Measurements from ENCODE around the gene TMEM101. TPM values are rescaled to one million over a fixed set of nuclear protein-coding genes. Genes with fewer than 3 reads are reported as not detected.

Gene TMEM101
- total and polyA plus RNA-seq, 2 of the 13 experiments (the other 11 are each of a cell fraction or from before 2014, with no cell fraction given), result 72.0 to 100 TPM

- TF ChIP-seq ZNF609 (CRISPR knock-in tag; IDR thresholded peaks at IDR 0.05; ENCODE audit: borderline replicate concordance) (peak; percentile 15; the same call in 1 of the 2 replicates), RBM22 (optimal IDR thresholded peaks at IDR 0.05; ENCODE audit: low read length) (no peak), FOXA1 (IDR thresholded peaks at IDR 0.05) (no peak), FOXA1 (CRISPR knock-in tag; IDR thresholded peaks at IDR 0.05) (peak; percentile 47; the same call in 1 of the 2 replicates), EED (CRISPR knock-in tag; IDR thresholded peaks at IDR 0.05) (peak; percentile 34; the same call in 1 of the 2 replicates), ZC3H4 (CRISPR knock-in tag; IDR thresholded peaks at IDR 0.05; ENCODE audit: borderline replicate concordance) (peak; percentile 95; the same call in 1 of the 2 replicates), BRF2 (CRISPR knock-in tag; IDR thresholded peaks at IDR 0.05) (no peak), GABPB1 (CRISPR knock-in tag; IDR thresholded peaks at IDR 0.05) (peak; percentile 84), HDAC2 (CRISPR knock-in tag; IDR thresholded peaks at IDR 0.05) (peak; percentile 79; the same call in 1 of the 2 replicates), ZKSCAN8 (CRISPR knock-in tag; IDR thresholded peaks at IDR 0.05; ENCODE audit: borderline replicate concordance) (no peak; the same call in 1 of the 2 replicates), RORA (CRISPR knock-in tag; IDR thresholded peaks at IDR 0.05) (no peak), THRA (CRISPR knock-in tag; IDR thresholded peaks at IDR 0.05; ENCODE audit: borderline replicate concordance) (peak; percentile 78), ZNF747 (CRISPR knock-in tag; IDR thresholded peaks at IDR 0.05; ENCODE audit: borderline replicate concordance) (0 out of 2 replicates have a peak, but pooled peaks have one; percentile 58), SNAPC4 (CRISPR knock-in tag; IDR thresholded peaks at IDR 0.05) (0 out of 2 replicates have a peak, but pooled peaks have one; percentile 66), ZSCAN25 (CRISPR knock-in tag; IDR thresholded peaks at IDR 0.05) (peak; percentile 84), RBFOX2 (IDR thresholded peaks at IDR 0.05; ENCODE audit: low read depth, low read length) (peak; percentile 35; the same call in 1 of the 2 replicates)
Observed at GRCh38 chr17:44002141-44002848, 12.5 kb downstream of the TMEM101 start (continued).

All from HepG2 (cell line).